ENCODE data around the gene TMC7. TPM values are rescaled to one million over a fixed set of nuclear protein-coding genes. Genes with fewer than 3 reads are reported as not detected.

TMC7 gene
- total and polyA plus RNA-seq, 2 of the 13 experiments (the other 11 are each of a cell fraction or from before 2014, with no cell fraction given): 1.2 to 5.1 TPM

- peak; percentile 21; the same call in 1 of the 2 replicates for TF ChIP-seq RXRB (CRISPR knock-in tag; IDR thresholded peaks at IDR 0.05; ENCODE audit: borderline replicate concordance)
- no peak for TF ChIP-seq ZNF670 (CRISPR knock-in tag; IDR thresholded peaks at IDR 0.05; ENCODE audit: borderline replicate concordance)
- no peak for TF ChIP-seq BRD4 (CRISPR knock-in tag; IDR thresholded peaks at IDR 0.05)
- TF ChIP-seq STAG1 (CRISPR knock-in tag; IDR thresholded peaks at IDR 0.05): peak; percentile 97
- TF ChIP-seq SMC3 (IDR thresholded peaks at IDR 0.05; ENCODE audit: low read length): peak; percentile 94
- no peak for TF ChIP-seq KDM1A (CRISPR knock-in tag; IDR thresholded peaks at IDR 0.05)
- TF ChIP-seq TFAP4 (IDR thresholded peaks at IDR 0.05; ENCODE audit: borderline replicate concordance, low read depth): no peak
- TF ChIP-seq ZFP37 (CRISPR knock-in tag; IDR thresholded peaks at IDR 0.05; ENCODE audit: borderline replicate concordance): no peak
- peak; percentile 25; the same call in 1 of the 2 replicates for TF ChIP-seq ZMYM3 (CRISPR knock-in tag; IDR thresholded peaks at IDR 0.05)
- TF ChIP-seq SIX4 (CRISPR knock-in tag; IDR thresholded peaks at IDR 0.05): 0 out of 2 replicates have a peak, but pooled peaks have one; percentile 21
- no peak; the same call in 1 of the 2 replicates for TF ChIP-seq ETV5 (CRISPR knock-in tag; IDR thresholded peaks at IDR 0.05; ENCODE audit: borderline replicate concordance)
- TF ChIP-seq HIVEP1 (CRISPR knock-in tag; IDR thresholded peaks at IDR 0.05): no peak
- TF ChIP-seq ZNF530 (CRISPR knock-in tag; IDR thresholded peaks at IDR 0.05; ENCODE audit: low read depth): no peak
- TF ChIP-seq ZNF589 (CRISPR knock-in tag; conservative IDR thresholded peaks at IDR 0.05): no peak
- no peak for TF ChIP-seq GPN1 (CRISPR knock-in tag; IDR thresholded peaks at IDR 0.05; ENCODE audit: borderline replicate concordance)
- TF ChIP-seq HMG20B (CRISPR knock-in tag; conservative IDR thresholded peaks at IDR 0.05): 0 out of 2 replicates have a peak, but pooled peaks have one; percentile 41
- TF ChIP-seq ZNF740 (CRISPR knock-in tag; IDR thresholded peaks at IDR 0.05): no peak
- TF ChIP-seq ATF2 (CRISPR knock-in tag; IDR thresholded peaks at IDR 0.05): peak; percentile 33; the same call in 1 of the 2 replicates
- no peak for TF ChIP-seq PAF1 (CRISPR knock-in tag; IDR thresholded peaks at IDR 0.05)
- TF ChIP-seq ZNF737 (CRISPR knock-in tag; IDR thresholded peaks at IDR 0.05; ENCODE audit: borderline replicate concordance): no peak
- TF ChIP-seq MAX (IDR thresholded peaks at IDR 0.05): no peak
- no peak for TF ChIP-seq TP53 (CRISPR knock-in tag; conservative IDR thresholded peaks at IDR 0.05)
- TF ChIP-seq RCOR2 (CRISPR knock-in tag; IDR thresholded peaks at IDR 0.05): no peak
- TF ChIP-seq ZNF382 (CRISPR knock-in tag; IDR thresholded peaks at IDR 0.05; ENCODE audit: borderline replicate concordance): no peak
These were observed 14.5 kb upstream of the TMC7 start (continued) for GRCh38 chr16:18969050-18969854.
